ENCODE results near the gene NOX5. TPM values are rescaled to one million over a fixed set of nuclear protein-coding genes. Genes with fewer than 3 reads are reported as not detected.

NOX5 gene
- total RNA-seq, 2 donors from 2014 or later = not detected

DNA sequence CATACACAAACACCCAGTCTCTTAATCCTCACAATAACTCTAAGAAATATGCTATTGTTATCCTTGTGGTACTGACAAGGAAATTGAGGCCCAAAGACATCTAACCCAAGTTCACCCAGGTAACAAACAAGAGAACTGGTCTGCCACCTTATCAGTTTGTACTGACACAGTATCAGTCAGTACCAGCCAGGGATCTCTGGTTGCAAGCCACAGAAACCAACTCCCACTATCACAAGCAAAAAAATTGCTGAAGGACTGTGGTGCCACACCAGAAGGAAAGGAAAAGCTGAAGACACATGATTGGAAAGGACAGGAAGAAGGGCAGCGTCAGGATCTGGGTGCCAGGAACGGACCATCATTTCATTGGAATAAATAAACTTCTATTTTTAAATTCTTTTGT is 82.1 kb downstream of the NOX5 start:
- no peaks in the 10 kb centered on the region for H3K9me3 ChIP-seq (ENCODE audit: control insufficient read depth, low read length, poor library complexity, severe bottlenecking)
- ATAC-seq = no peak
- H3K4me1 Mint-ChIP-seq = peaks cover 1% of the 10 kb centered on the region
- peaks cover 2% of the 10 kb centered on the region for H3K36me3 Mint-ChIP-seq (ENCODE audit: low read depth)
- H3K27ac Mint-ChIP-seq = no peak overlapping the region
- H3K27me3 Mint-ChIP-seq = peaks cover 8% of the 10 kb centered on the region
- no peak for DNase-seq
- H3K4me3 Mint-ChIP-seq = no peak overlapping the region

DNA sequence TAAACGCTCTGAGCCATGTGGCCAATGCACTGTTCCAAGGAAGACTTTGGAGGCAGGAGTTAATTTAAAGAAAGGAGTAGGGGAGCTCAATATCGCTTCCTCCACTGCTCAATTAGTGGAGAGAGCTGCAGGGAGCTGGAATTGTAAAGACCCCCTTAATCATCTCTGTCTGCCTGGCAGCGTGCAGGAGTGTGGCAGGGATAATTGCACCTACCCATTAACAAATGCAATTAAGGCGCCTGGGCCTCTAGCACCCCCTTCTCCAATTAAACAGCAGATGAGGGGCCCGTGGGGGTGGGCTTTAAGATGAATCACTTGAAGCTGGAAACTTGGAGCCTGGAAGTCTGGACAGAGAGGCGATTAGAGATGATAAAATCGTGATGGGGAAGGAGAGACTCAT is 84.3 kb downstream of the NOX5 start:
- Mint-ChIP-seq H3K4me1 (peaks cover 6% of the 10 kb centered on the region), H3K27ac (no peak overlapping the region), H3K27me3 (peaks cover 6% of the 10 kb centered on the region), H3K36me3 (ENCODE audit: low read depth) (no peaks in the 10 kb centered on the region), H3K4me3 (no peak overlapping the region)
- H3K9me3 ChIP-seq (ENCODE audit: control insufficient read depth, low read length, poor library complexity, severe bottlenecking) = no peaks in the 10 kb centered on the region
- DNase-seq = no peak
- ATAC-seq = no peak

DNA sequence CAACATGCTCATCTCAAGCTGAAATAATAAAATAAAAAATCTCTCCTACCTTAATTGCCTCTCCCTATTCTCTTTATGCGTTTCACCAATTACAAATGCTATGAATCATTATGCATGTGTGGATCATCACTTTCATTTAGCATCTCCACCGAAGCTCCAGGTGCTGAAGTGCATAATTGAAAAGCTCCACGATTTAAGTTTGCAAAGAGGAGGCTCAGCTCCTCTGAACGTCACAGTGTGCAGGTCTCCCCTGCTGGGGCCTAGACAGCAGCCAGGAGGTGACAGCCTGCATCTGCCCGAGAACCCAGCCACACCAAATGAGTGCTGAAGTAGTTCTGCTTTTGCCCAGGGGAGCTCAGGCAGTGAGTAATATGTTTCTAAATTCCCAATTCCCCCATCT is 85.4 kb downstream of the NOX5 start:
- ATAC-seq = no peak
- no peak for DNase-seq

DNA sequence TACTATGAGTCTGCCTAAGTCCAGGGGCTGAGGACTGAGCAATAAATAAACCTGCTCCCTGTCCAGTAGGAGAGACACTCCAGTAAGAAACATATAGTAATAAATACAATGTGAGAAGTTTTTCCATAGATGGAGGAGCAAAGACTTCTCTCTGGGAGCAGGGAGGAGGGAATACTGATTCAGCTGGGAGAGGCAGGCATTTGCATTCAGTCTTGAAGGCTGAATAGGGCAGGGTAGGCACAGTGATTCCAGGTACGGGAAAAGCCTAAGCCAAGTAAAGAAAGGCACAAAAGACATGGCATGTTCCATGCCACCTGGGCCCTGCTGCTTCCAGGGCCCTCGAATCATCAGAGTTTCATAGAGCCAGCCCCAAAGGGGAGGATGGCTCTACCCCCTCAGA is 86.3 kb downstream of the NOX5 start:
- Mint-ChIP-seq H3K36me3 (ENCODE audit: low read depth) (no peaks in the 10 kb centered on the region), H3K27me3 (no peaks in the 10 kb centered on the region), H3K4me3 (no peak overlapping the region), H3K4me1 (peaks cover 17% of the 10 kb centered on the region), H3K27ac (no peak overlapping the region)
- no peak for ATAC-seq
- DNase-seq = no peak
- no peaks in the 10 kb centered on the region for H3K9me3 ChIP-seq (ENCODE audit: control insufficient read depth, low read length, poor library complexity, severe bottlenecking)

More for the DNA sequence above, 85.4 kb downstream of the NOX5 start:
- peaks cover 6% of the 10 kb centered on the region for H3K27me3 Mint-ChIP-seq
- no peaks in the 10 kb centered on the region for H3K9me3 ChIP-seq (ENCODE audit: control insufficient read depth, low read length, poor library complexity, severe bottlenecking)
- H3K4me1 Mint-ChIP-seq = peaks cover 13% of the 10 kb centered on the region
- no peaks in the 10 kb centered on the region for H3K36me3 Mint-ChIP-seq (ENCODE audit: low read depth)
- no peak overlapping the region for H3K4me3 Mint-ChIP-seq
- H3K27ac Mint-ChIP-seq = no peak overlapping the region

DNA sequence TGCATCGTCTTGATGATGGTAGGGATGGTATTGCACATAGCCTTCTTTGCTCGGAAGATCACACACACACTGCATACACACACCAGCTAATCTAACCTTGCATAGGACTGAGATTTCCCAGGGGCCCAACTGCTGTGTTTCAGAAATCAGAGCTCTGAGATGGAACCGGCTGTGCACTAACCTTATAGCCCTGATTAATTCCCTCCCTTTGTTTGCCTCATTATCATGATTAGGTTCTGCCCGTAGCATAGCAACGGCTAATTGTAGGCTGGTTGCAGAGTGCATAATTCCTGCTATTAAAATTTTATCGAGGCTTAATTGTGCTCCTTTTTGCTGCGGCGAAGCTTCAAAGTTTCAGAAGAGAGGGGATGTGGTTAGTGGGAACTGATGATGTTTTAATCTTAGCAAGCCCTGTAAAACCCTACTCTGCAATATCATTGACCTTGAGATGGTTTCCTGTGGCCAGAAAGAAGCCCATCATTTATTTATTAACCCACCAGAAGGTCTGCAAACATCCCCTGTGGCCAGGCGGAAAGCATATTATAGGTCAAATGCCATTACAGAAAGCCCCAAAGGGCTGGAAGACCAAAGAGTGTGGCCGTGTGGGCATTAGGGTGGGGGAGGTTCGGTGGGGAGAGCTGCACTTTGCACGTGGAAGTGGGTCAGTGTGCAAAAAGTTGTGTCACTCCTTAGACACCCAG is 89.7 kb downstream of the NOX5 start:
- Mint-ChIP-seq H3K27ac (peak overlapping the region; percentile 21), H3K4me1 (peaks cover 24% of the 10 kb centered on the region), H3K27me3 (no peaks in the 10 kb centered on the region), H3K4me3 (peak overlapping the region; percentile 56), H3K36me3 (ENCODE audit: low read depth) (no peaks in the 10 kb centered on the region)
- no peaks in the 10 kb centered on the region for H3K9me3 ChIP-seq (ENCODE audit: control insufficient read depth, low read length, poor library complexity, severe bottlenecking)
- DNase-seq (no peak), ATAC-seq (peak; percentile 63)

DNA sequence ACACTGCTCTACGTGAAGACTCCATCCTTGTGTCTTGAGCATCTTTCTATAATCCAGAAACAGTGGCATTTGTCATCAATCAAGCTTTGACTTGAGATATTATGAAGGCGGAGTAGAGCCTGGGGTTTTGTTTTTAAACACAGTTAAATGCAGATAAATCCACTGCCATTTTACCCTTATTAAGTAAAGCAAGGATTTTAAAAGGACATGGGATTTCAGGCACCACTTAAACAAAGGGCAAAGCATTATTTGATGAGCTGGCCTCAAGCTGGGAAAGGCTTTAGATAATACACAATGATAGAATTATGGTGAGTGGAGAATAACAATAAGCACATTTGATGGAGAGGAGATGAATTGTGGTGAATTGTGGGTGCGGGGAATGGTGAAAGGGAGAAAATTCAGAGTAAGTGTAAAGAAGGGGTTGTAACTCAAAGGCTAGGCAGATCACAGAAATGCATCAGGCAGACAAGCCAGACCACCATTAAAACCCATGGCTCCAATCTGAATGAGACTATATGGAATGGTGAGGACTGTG is 91.0 kb downstream of the NOX5 start:
- no peaks in the 10 kb centered on the region for H3K9me3 ChIP-seq (ENCODE audit: control insufficient read depth, low read length, poor library complexity, severe bottlenecking)
- Mint-ChIP-seq H3K27me3 (no peaks in the 10 kb centered on the region), H3K27ac (no peak overlapping the region), H3K4me3 (no peak overlapping the region), H3K4me1 (peaks cover 24% of the 10 kb centered on the region), H3K36me3 (ENCODE audit: low read depth) (no peaks in the 10 kb centered on the region)
- ATAC-seq = no peak
- no peak for DNase-seq

DNA sequence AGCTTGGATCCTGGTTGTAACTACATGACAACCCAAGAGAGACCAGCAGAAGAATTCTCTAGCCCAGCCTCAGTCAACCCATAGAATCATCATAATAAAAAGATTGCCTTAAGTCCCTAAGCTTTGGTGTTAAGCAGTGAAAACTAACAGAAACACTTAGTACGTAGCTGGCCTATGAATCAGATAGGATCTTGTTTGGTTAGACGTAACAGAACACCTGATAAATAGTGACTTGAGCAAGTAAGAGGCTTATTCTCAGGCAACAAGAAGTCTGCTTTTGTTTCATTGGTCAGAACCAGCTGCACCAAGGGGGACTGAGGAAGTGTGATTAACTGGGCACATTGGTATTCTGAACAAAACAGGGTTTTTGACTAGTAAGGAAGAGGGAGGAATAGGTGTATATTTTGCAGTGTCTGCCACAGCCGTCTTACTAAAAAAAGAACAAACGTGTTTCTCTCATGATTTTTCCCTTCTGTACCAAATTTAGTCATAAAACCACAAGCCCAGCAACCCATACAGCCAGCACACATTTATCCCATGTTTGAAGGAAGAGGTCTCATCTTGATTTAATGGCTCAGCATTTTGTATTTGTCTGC is 92.6 kb downstream of the NOX5 start:
- Mint-ChIP-seq H3K36me3 (ENCODE audit: low read depth) (no peaks in the 10 kb centered on the region), H3K27me3 (no peaks in the 10 kb centered on the region), H3K4me1 (peaks cover 24% of the 10 kb centered on the region), H3K4me3 (no peak overlapping the region), H3K27ac (peak overlapping the region; percentile 46)
- no peak for ATAC-seq
- no peak for DNase-seq
- H3K9me3 ChIP-seq (ENCODE audit: control insufficient read depth, low read length, poor library complexity, severe bottlenecking) = no peaks in the 10 kb centered on the region

Other genes starting within 250 kb of the NOX5 start
- gene ANP32A, start 193.8 kb upstream of the NOX5 start, total RNA-seq = 10 to 100 TPM; 78.7 to 83.3 TPM
- gene SPESP1, start 84.2 kb upstream of the NOX5 start, total RNA-seq = not detected
- 1 to 10 TPM; 5.6 to 6.1 TPM for gene GLCE, start 145.9 kb downstream of the NOX5 start, total RNA-seq

Data from T-helper 17 cell (primary cell).